ENCODE results near the gene TMCC2.

- TF ChIP-seq, protein P1, sequence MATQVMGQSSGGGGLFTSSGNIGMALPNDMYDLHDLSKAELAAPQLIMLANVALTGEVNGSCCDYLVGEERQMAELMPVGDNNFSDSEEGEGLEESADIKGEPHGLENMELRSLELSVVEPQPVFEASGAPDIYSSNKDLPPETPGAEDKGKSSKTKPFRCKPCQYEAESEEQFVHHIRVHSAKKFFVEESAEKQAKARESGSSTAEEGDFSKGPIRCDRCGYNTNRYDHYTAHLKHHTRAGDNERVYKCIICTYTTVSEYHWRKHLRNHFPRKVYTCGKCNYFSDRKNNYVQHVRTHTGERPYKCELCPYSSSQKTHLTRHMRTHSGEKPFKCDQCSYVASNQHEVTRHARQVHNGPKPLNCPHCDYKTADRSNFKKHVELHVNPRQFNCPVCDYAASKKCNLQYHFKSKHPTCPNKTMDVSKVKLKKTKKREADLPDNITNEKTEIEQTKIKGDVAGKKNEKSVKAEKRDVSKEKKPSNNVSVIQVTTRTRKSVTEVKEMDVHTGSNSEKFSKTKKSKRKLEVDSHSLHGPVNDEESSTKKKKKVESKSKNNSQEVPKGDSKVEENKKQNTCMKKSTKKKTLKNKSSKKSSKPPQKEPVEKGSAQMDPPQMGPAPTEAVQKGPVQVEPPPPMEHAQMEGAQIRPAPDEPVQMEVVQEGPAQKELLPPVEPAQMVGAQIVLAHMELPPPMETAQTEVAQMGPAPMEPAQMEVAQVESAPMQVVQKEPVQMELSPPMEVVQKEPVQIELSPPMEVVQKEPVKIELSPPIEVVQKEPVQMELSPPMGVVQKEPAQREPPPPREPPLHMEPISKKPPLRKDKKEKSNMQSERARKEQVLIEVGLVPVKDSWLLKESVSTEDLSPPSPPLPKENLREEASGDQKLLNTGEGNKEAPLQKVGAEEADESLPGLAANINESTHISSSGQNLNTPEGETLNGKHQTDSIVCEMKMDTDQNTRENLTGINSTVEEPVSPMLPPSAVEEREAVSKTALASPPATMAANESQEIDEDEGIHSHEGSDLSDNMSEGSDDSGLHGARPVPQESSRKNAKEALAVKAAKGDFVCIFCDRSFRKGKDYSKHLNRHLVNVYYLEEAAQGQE (IDR thresholded peaks at IDR 0.05; ENCODE audit: insufficient replicate concordance, low read depth) = no peak
- TF ChIP-seq CTCF (IDR thresholded peaks at IDR 0.05; ENCODE audit: insufficient read depth, low read length) (no peak), POLR2AphosphoS5 (IDR thresholded peaks at IDR 0.05; ENCODE audit: low read depth) (no peak)
These were observed 91.6 kb downstream of the TMCC2 start for GRCh38 chr1:205319081-205320018.

Measured in HL-60 (cell line).